NCI-H2107 treated with DMSO at 0.1 percent for 48 hours (cell line): Measurements from ENCODE around the gene ODAPH.
A peak's percentile ranks its signal among the peaks of the same experiment; 100 is the strongest.
"Not testable (repeated sequence)": the region's sequence is repeated elsewhere in the genome, so short reads cannot be mapped to it uniquely, and the experiment has no call there.

Source experiments
- DNase-seq: peaks from one replicate; lab custom pipeline; 2025; ENCODE audit not compliant: unreplicated experiment; lab: John Stamatoyannopoulos, UW

Gene ODAPH, protein sequence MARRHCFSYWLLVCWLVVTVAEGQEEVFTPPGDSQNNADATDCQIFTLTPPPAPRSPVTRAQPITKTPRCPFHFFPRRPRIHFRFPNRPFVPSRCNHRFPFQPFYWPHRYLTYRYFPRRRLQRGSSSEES

DNA sequence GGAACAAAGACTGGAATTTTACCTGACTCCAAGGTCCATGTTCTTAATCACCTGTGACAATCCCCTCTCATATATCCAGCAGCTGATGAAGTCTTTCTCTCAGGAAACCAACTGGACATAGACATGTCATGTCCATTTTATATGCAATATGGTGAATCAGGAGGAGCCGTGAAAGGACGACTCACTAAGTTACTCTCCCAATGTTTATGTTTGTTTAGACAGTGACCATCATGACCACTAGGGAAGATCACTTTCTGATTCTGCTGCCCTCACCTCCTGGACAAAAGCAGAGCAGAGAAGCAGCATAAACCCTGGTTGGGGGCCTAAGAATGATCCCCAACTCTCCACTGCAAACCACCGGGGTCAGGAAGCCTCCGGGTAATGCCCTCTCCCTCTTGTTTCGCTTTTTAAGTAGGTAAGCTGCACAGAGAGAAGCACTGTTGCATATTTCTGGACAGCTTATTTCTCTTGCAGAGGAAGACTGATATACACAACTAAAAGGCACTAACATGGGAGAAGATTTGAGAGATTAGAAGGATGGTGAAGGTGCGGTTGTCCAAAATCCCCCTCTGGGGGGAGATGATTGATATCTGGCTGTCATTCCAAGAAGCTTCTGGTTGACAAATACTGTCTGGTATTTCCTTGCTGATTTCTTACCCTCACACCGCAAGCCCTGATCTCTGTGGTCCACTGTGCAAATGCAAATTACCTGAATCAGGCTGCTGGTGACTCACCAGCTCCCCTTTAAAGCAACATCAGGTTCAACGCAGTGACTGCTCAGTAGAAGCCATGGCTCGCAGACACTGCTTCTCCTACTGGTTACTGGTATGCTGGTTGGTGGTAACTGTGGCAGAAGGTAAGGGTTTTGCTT is at the start of gene ODAPH:
ODAPH (plus strand) TSS at position 773 of the 871 bp plus-strand sequence; CDS start at position 790, 17 bp downstream.
- no peak for DNase-seq

GRCh38 chr4:75509592-75509991 is 46.3 kb upstream of the ODAPH start:
- DNase-seq = not testable (repeated sequence)

DNA sequence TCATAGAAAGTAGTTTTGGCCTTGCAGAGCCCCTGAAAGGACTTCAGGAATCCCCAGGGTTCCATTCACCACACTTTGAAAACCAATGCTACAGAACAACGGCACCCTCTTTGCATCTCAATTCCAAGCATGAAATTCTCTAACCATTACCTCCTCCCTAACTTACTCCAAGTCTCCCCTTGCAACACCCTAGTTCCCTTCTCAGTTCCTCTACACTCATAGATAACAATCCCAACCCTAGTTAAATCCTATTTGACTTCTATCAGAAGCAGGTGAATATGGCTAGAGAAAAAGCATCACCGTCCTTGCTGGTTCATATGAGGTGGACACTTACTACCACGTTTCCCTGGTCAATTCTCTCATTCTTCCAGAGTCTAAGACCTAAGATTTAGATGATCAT is 44.0 kb upstream of the ODAPH start:
- no peak for DNase-seq

GRCh38 chr4:75512386-75513211 is 43.3 kb upstream of the ODAPH start:
- DNase-seq = no peak

- DNase-seq = no peak
Measured at GRCh38 chr4:75513526-75514130, 42.2 kb upstream of the ODAPH start.

GRCh38 chr4:75514131-75514948 is 41.5 kb upstream of the ODAPH start, which contains the start of the genes RCHY1 and THAP6:
TSS of gene RCHY1 (minus strand) at chr4:75514403. CDS start at chr4:75514286, 117 bp downstream.
TSS of gene THAP6 (plus strand) at chr4:75514473. CDS start at chr4:75515453, 980 bp downstream.
- peak; percentile 90 for DNase-seq

GRCh38 chr4:75514949-75515612 is 40.8 kb upstream of the ODAPH start:
- DNase-seq = no peak

DNA sequence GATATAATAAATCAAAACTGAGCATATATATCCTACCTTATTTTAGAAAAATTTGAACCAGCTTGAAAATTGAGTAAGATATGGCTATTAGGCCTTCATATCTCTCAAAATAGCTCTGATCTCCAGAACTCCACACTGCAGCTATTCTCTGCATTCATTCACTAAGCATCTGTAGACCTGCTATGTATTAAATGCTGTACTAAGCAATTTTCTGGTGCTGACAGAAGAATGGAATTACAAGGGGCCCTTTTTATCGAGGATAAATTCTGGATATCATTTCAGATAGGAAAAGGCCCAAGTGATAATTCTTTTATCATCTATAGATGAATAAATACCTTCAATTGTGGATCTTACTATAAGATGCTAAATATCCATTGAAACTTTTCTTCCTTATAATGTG is 39.7 kb upstream of the ODAPH start:
- no peak for DNase-seq

GRCh38 chr4:75519452-75519851 is 36.4 kb upstream of the ODAPH start:
- not testable (repeated sequence) for DNase-seq

DNA sequence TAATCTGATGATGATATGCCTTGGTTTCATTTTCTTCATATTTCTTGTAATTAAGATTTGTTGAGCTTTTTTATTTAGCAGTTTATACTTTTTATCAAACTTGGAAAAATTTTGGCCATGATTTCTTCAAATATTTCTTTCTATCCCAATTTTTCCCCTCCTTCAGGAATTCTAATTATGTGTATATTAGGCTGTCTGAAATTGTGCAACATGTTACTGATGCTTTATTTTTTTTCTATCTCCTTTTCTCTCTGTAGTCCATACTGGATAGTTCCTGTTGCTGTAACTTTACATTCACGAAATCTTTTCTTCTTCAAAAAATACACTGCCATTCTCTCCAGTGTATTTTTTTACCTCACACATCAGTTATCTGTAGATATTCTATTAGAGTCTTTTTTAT is 30.8 kb upstream of the ODAPH start:
- DNase-seq = no peak

- no peak for DNase-seq
Measured at GRCh38 chr4:75525910-75526309, 30.0 kb upstream of the ODAPH start.

DNA sequence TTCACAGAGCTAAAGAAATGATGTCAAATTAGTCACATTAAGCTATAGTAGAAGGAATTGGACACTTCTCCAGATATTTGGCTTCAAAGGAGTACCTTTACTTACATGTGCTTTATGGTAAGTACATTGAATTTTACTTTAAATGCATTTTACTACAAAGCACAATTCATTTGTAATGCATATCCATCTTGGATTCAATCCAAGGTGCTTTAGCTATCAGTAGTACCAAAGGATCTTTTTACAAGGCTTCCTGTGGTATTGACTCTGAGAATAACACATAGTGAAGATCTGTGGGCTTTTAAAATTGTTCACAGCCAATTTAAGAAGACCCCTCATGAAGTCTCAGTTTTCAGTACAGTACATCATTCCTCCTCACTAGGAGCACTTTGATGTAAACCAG is 28.4 kb upstream of the ODAPH start:
- no peak for DNase-seq

DNA sequence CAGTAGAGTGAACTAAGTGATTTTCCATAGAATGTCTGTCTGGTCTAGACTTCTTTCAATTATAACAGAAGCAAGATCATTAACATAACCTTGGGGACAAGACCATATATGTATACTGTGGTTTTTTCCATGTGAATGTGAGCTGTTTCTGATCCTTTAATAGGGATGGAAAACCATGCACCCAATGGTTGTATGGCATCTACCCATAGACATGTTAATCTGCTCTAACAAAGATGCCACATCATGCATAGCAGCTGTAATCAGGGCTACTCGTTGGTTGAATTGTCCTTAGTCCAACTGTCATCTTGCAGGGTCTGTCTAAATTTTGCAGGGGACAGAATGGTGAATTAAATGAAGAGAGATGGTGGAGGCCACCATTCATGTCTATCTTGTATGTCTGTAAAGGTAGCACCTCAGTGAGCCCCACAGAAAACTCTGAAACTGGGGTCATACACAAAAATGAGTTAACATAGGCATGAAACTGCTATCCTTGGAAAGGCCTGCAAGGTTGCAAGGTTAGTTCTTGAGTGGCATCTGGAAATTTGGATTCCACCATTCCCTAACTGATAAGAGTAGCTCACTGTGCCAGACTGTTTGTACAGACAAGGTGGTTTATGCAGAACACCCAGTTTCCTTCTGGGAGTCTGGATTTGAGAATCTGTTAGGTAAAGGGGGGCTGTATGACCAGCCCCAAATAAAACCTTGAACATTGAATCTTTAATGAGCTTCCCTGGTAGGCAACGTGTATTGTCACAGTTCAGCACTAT is 25.1 kb upstream of the ODAPH start:
- DNase-seq = no peak

DNA sequence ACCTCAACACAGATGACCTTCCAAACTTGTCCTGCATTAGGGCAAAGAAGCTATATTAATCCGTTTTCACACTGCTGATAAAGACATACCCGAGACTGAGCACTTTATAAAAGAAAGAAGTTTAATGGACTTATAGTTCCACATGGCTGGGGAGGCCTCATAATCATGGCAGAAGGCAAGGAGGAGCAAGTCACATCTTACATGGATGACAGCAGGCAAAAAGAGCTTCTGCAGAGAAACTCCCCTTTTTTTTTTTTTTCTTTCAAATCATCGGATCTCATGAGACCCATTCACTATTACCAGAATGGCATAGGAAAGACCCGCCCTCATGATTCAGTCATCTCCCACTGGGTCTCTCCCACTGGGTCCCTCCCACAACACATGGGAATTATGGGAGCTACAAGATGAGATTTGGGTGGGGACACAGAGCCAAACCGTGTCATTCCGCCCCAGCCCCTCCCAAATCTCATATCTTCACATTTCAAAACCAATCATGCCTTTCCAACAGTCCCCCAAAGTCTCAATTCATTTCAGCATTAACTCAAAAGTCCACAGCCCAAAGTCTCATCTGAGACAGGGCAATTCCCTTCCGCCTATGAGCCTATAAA is 24.2 kb upstream of the ODAPH start:
- not testable (repeated sequence) for DNase-seq

GRCh38 chr4:75533339-75533887 is 22.5 kb upstream of the ODAPH start:
- DNase-seq = not testable (repeated sequence)

DNA sequence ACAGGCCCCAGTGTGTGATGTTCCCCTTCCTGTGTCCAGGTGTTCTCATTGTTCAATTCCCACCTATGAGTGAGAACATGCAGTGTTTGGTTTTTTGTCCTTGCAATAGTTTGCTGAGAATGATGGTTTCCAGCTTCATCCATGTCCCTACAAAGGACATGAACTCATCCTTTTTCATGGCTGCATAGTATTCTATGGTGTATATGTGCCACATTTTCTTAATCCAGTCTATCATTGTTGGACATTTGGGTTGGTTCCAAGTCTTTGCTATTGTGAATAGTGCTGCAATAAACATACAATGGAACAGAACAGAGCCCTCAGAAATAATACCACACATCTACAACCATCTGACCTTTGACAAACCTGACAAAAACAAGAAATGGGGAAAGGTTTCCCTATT is 21.9 kb upstream of the ODAPH start:
- not testable (repeated sequence) for DNase-seq

DNA sequence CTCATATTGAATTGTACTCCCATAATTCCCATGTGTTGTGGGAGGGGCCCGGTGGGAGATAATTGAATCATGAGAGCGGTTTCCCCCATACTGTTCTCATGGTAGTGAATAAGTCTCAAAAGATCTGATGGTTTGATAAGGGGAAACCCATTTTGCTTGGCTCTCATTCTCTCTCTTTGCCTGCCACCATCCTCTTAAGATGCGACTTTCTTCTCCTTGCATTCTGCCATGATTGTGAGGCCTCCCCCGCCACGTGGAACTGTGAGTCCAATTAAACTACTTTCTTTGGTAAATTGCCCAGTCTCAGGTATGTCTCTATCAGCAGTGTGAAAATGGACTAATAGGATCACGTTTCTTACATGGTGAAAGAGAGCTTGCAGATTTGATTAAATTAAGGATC is 18.6 kb upstream of the ODAPH start:
- not testable (repeated sequence) for DNase-seq

DNA sequence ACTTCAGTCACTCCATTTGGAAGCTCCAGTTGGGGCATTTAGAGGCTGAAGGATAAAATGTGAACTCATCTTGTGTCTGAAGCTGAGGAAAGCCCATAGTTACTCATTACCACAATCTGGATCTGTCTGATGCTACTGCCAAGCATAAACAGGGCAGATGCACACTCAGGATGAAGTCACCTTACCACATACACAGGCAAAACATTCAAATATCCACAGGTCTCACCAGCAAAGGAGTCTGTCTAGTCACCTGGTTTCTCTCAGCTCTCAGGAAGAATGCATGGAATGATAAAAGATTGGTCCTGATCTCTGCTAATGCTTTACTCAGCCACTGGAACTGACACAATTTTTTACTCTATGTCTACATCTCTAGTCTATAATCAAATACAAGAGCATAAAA is 13.0 kb upstream of the ODAPH start:
- no peak for DNase-seq
